PC-9 (cell line): Measurements from ENCODE around the gene GJA10. TPM values are rescaled to one million over a fixed set of nuclear protein-coding genes. Genes with fewer than 3 reads are reported as not detected.

ENCODE experiments used
- BruUV-seq: library from RNA; stranded (reverse); fragments of 400-500 nt; replicated peaks from 2 replicates; lab custom pipeline; 2021; lab: Mats Ljungman, UMichigan
- CTCF ChIA-PET: fragments of 300-600 bp; sonication (Branson Sonifier 250); formaldehyde crosslinking; loops from one replicate; lab custom pipeline; 2022; ENCODE audit warnings: antibody characterized with exemption; lab: Charles Lee
- POLR2A ChIA-PET: fragments of 300-600 bp; sonication (Branson Sonifier 250); formaldehyde crosslinking; loops from one replicate; lab custom pipeline; 2022; ENCODE audit warnings: antibody characterized with exemption; ENCODE audit not compliant: unreplicated experiment; lab: Charles Lee
- DNase-seq, 2 experiments: peaks; one replicate each; pipeline versions ENCODE4 v3.0.0 to v3.0.0-alpha.2; 2015 to 2022; ENCODE audit warnings: mixed read lengths in 1 of 2
- H2AFZ ChIP-seq: fragments of 200-600 bp; sonication (generic); 2 replicates; pipeline ENCODE4 v1.8.1; 2017; ENCODE audit warnings: antibody characterized with exemption
- H3F3A ChIP-seq: fragments of 200-600 bp; sonication (generic); 2 replicates; pipeline ENCODE4 v1.8.1; 2017; ENCODE audit warnings: antibody characterized with exemption, mild to moderate bottlenecking, low read depth; ENCODE audit not compliant: insufficient read depth
- H3K27ac ChIP-seq: fragments of 200-600 bp; sonication (generic); 2 replicates; pipeline ENCODE4 v1.6.1; 2016; ENCODE audit warnings: mixed run types
- H3K27me3 ChIP-seq: fragments of 200-600 bp; sonication (generic); 2 replicates; pipeline ENCODE4 v1.6.1; 2016; ENCODE audit warnings: low read depth, mixed run types; ENCODE audit not compliant: insufficient read depth
- H3K36me3 ChIP-seq: fragments of 200-600 bp; sonication (generic); 2 replicates; pipeline ENCODE4 v1.6.1; 2016; ENCODE audit warnings: low read depth, mixed run types
- H3K4me1 ChIP-seq: fragments of 200-600 bp; sonication (generic); replicated peaks from 2 replicates; pipeline ENCODE4 v1.6.1; 2016; ENCODE audit warnings: mixed run types; ENCODE audit not compliant: insufficient read depth
- H3K4me2 ChIP-seq: fragments of 200-600 bp; sonication (generic); 2 replicates; pipeline ENCODE4 v1.6.1; 2017; ENCODE audit warnings: mixed run types
- H3K4me3 ChIP-seq: fragments of 200-600 bp; sonication (generic); 2 replicates; pipeline ENCODE4 v1.6.1; 2016; ENCODE audit warnings: mixed run types
- H3K79me2 ChIP-seq: fragments of 200-600 bp; sonication (generic); 2 replicates; pipeline ENCODE4 v1.6.1; 2017; ENCODE audit warnings: low read depth, mixed run types
- H3K9me2 ChIP-seq: fragments of 200-600 bp; sonication (generic); 2 replicates; pipeline ENCODE4 v1.8.1; 2017; ENCODE audit warnings: mild to moderate bottlenecking; ENCODE audit not compliant: insufficient read depth
- H3K9me3 ChIP-seq: fragments of 200-600 bp; sonication (generic); 2 replicates; pipeline ENCODE4 v1.8.1; 2016; ENCODE audit warnings: low read depth; ENCODE audit not compliant: insufficient read depth
- H4K20me1 ChIP-seq: fragments of 200-600 bp; sonication (generic); 2 replicates; pipeline ENCODE4 v1.8.1; 2017; ENCODE audit not compliant: insufficient read depth
- CTCF ChIP-seq: fragments of 200-600 bp; sonication (generic); conservative IDR thresholded peaks from 2 replicates; pipeline ENCODE4 v1.6.1; 2017; ENCODE audit warnings: mixed run types, antibody characterized with exemption, mild to moderate bottlenecking, moderate library complexity
- EZH2 ChIP-seq: fragments of 200-600 bp; sonication (generic); IDR thresholded peaks from 2 replicates; pipeline ENCODE4 v1.8.0; 2017; ENCODE audit warnings: antibody characterized with exemption, low read depth
- intact Hi-C: fragments of 100-400 bp; cut with micrococcal nuclease; formaldehyde crosslinking; loops from one replicate; pipeline ENCODE4 v1.10.0; 2022; ENCODE audit not compliant: unreplicated experiment
- total RNA-seq: library from RNA; stranded (reverse); gene quantifications from 2 replicates; pipeline ENCODE4 v1.2.3, GENCODE V29; 2021

Gene GJA10
- total RNA-seq, 1 experiment from 2014 or later: not detected

DNA sequence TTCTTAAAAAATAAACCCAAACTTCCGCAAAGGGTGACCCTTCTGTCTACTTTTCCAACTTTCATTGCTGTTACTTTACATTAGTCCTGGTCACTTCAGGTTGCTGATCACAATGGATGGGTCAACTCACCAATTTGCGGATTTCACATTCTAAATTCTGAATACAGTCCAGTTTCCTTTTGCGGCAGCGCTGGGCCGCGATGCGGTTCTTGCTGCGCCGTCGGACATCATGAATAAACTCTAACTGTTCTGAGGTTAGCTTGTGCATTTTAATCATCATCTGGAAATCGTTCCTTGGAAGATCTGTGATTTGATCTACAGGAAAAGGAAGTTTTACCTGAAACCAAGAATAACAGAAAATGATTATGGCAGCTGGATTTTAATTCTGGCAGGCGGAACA, 43.7 kb downstream of the GJA10 start:
- Histone ChIP-seq H3K4me2 (no peak overlapping the region), H2AFZ (no peak overlapping the region), H3K9me2 (no peaks in the 10 kb centered on the region), H3K27me3 (no peaks in the 10 kb centered on the region), H3K9me3 (no peaks in the 10 kb centered on the region), H3K36me3 (no peaks in the 10 kb centered on the region), H3K4me3 (no peak overlapping the region), H3F3A (no peaks in the 10 kb centered on the region), H3K27ac (no peak overlapping the region), H4K20me1 (no peaks in the 10 kb centered on the region), H3K79me2 (no peaks in the 10 kb centered on the region), H3K4me1 (no peaks in the 10 kb centered on the region)
- TF ChIP-seq EZH2 (no peak), CTCF (no peak)
- DNase-seq: no peak
- intact Hi-C loops: no loop called here
- BruUV-seq: no TSS peak
- ChIA-PET POLR2A (no interaction called here), CTCF (no interaction called here)

- no peaks in the 10 kb centered on the region for H3K36me3 ChIP-seq
- H3K4me2 ChIP-seq: no peak overlapping the region
- H4K20me1 ChIP-seq: no peaks in the 10 kb centered on the region
- no peaks in the 10 kb centered on the region for H3K79me2 ChIP-seq
- H3K4me3 ChIP-seq: no peak overlapping the region
- no TSS peak for BruUV-seq
- TF ChIP-seq CTCF (no peak), EZH2 (no peak)
- H2AFZ ChIP-seq: no peak overlapping the region
- POLR2A ChIA-PET: no interaction called here
- H3K9me3 ChIP-seq: no peaks in the 10 kb centered on the region
- intact Hi-C loops: no loop called here
- H3K9me2 ChIP-seq: no peaks in the 10 kb centered on the region
- DNase-seq: no peak
- H3F3A ChIP-seq: no peaks in the 10 kb centered on the region
- no peaks in the 10 kb centered on the region for H3K4me1 ChIP-seq
- no peaks in the 10 kb centered on the region for H3K27me3 ChIP-seq
- no peak overlapping the region for H3K27ac ChIP-seq
- CTCF ChIA-PET: interaction anchor here (0.7 kb wide), 1 partner anchor 121 kb away, joined by 4 read pairs; no protein-coding TSS in a partner anchor
Observed at GRCh38 chr6:89939144-89939543, 44.9 kb downstream of the GJA10 start.

GRCh38 chr6:89940225-89941027, 46.2 kb downstream of the GJA10 start:
- Histone ChIP-seq H4K20me1 (no peaks in the 10 kb centered on the region), H3K9me2 (no peaks in the 10 kb centered on the region), H3K79me2 (no peaks in the 10 kb centered on the region), H3K4me1 (no peaks in the 10 kb centered on the region), H3K36me3 (no peaks in the 10 kb centered on the region), H2AFZ (no peak overlapping the region), H3K27me3 (no peaks in the 10 kb centered on the region), H3K4me3 (no peak overlapping the region), H3F3A (no peaks in the 10 kb centered on the region), H3K9me3 (no peaks in the 10 kb centered on the region), H3K4me2 (no peak overlapping the region), H3K27ac (no peak overlapping the region)
- DNase-seq: peak; percentile 47 to 54
- no TSS peak for BruUV-seq
- intact Hi-C loops: loop anchor here (1.0 to 10.0 kb wide), 4 partner anchors 30 to 539 kb away; partner anchors contain the start of gene BACH2
- ChIA-PET CTCF (interaction anchor here (0.5 to 2.3 kb wide), 11 partner anchors 23 to 1593 kb away, joined by 3 to 37 read pairs (median 4); no protein-coding TSS in a partner anchor), POLR2A (no interaction called here)
- TF ChIP-seq CTCF (peak; percentile 76), EZH2 (no peak)
